Stimulated activated CD8-positive, alpha-beta memory T cell treated with anti-CD3 and anti-CD28 coated beads, Interleukin-7, amount 100 ng/mL, for 48 hours (primary cell): ENCODE data around the gene CNTD1.

Experiments used
- DNase-seq, 2 donors: peaks; one replicate each; pipeline ENCODE4 v3.0.0-alpha.2; 2020; ENCODE audit warnings: low read depth in 1 of 2; ENCODE audit errors: extremely low read depth in 1 of 2

The CNTD1 gene

GRCh38 chr17:42779304-42779935 is 19.2 kb upstream of the CNTD1 start:
- DNase-seq = no peak

GRCh38 chr17:42779936-42780850 is 18.5 kb upstream of the CNTD1 start, which contains the start of gene WNK4:
Gene WNK4 (plus strand): TSS chr17:42780610. CDS start chr17:42780699, 89 bp downstream.
- DNase-seq = no peak

- DNase-seq = no peak
Observed at GRCh38 chr17:42780851-42781638, 17.6 kb upstream of the CNTD1 start.

- DNase-seq = no peak
Observed at GRCh38 chr17:42781639-42782165, 17.0 kb upstream of the CNTD1 start.

GRCh38 chr17:42782166-42783061 is 16.2 kb upstream of the CNTD1 start:
- DNase-seq = no peak

GRCh38 chr17:42783062-42783790 is 15.4 kb upstream of the CNTD1 start:
- no peak for DNase-seq

- no peak for DNase-seq
Observed at GRCh38 chr17:42783791-42784138, 14.9 kb upstream of the CNTD1 start.

GRCh38 chr17:42784409-42784808 is 14.3 kb upstream of the CNTD1 start:
- no peak for DNase-seq

GRCh38 chr17:42784811-42785592 is 13.7 kb upstream of the CNTD1 start:
- DNase-seq = no peak

GRCh38 chr17:42787266-42787665 is 11.4 kb upstream of the CNTD1 start:
- DNase-seq = no peak

- DNase-seq = no peak
Observed at GRCh38 chr17:42791948-42792347, 6.7 kb upstream of the CNTD1 start.

- DNase-seq = no peak
Observed at GRCh38 chr17:42792545-42792944, 6.1 kb upstream of the CNTD1 start.

GRCh38 chr17:42795061-42795460 is 3.6 kb upstream of the CNTD1 start:
- no peak for DNase-seq

GRCh38 chr17:42795465-42795864 is 3.2 kb upstream of the CNTD1 start:
- no peak for DNase-seq

- no peak for DNase-seq
Observed at GRCh38 chr17:42796066-42796758, 2.4 kb upstream of the CNTD1 start.

- DNase-seq = no peak
Observed at GRCh38 chr17:42797067-42798007, 1.3 kb upstream of the CNTD1 start.

GRCh38 chr17:42798011-42798382 is 664 bp upstream of the CNTD1 start:
- DNase-seq = no peak
